ENCODE data around the gene GIN1.

- TF ChIP-seq CTCF (IDR thresholded peaks at IDR 0.05) (no peak), POLR2A (IDR thresholded peaks at IDR 0.05) (no peak)
Observed at GRCh38 chr5:103111468-103111867, 8.5 kb downstream of the GIN1 start.

Data from thyroid gland (tissue), 4 donors.